HG03064 (cell line): Measurements from ENCODE around the gene THADA.
"Not testable (repeated sequence)": the region's sequence is repeated elsewhere in the genome, so short reads cannot be mapped to it uniquely, and the experiment has no call there.

Source experiments
- ATAC-seq: cut with Tn5 transposase; IDR thresholded peaks from one replicate; pipeline ENCODE4 v1.9.1; 2021; ENCODE audit warnings: low read depth; ENCODE audit not compliant: unreplicated experiment

The THADA gene

GRCh38 chr2:43448822-43449110, 147.1 kb downstream of the THADA start:
- ATAC-seq = no peak

DNA sequence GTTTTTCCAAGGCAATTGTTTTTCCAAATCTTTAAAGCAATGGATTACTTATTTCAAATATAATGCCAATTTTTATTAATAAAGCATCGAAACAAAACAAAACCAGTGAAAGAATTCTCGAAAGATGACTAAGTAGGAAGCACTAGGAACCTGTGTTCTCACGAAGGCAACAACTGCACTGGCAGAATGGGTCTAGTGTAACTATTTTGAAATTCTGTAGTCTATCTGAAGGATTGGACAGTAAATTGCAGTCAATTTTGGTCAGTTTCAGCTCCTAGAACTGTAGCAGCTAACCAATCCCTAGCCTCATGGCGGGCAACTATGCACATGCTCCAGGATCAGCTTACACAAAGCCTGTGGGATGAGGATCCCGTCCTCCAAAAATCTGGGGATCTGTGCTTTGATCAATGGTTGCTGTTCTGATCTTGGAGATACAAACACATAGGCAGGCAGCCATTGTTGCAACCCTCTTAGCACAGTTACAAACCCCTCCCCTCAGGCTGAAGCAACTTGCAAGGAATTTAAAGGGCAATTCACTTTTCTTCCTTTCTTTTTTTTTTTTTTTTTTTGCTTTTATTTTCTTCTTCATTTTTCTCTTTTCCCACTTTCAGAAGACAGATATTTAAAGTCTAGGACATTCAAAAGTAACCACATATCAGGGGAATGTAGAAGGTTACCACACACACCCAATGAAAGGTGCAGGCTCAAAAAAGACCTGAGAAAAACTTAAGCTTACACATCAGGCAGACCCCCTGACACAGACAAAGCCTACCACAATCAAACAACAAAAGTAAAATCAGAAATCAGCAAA, 147.6 kb downstream of the THADA start:
- ATAC-seq = no peak

GRCh38 chr2:43446755-43447154, 149.1 kb downstream of the THADA start:
- not testable (repeated sequence) for ATAC-seq

DNA sequence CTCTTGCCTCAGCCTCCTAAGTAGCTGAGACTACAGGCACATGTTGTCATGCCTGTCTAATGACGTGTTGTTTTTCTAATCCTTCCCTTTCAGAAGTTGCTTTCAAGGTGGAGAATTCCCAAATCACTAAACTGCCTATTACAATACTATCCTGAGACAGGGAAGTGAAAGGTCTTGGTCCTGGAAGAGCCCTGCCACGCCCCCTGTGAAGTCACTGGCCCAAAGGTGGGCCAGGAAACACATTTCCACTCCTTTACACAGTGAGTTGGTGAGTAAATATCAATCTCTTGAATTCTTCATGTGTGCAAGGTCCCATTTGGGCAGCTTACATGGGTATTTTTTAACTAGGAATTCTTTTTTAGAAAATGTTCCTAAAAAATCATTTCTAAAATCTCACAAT, 150.1 kb downstream of the THADA start:
- no peak for ATAC-seq

DNA sequence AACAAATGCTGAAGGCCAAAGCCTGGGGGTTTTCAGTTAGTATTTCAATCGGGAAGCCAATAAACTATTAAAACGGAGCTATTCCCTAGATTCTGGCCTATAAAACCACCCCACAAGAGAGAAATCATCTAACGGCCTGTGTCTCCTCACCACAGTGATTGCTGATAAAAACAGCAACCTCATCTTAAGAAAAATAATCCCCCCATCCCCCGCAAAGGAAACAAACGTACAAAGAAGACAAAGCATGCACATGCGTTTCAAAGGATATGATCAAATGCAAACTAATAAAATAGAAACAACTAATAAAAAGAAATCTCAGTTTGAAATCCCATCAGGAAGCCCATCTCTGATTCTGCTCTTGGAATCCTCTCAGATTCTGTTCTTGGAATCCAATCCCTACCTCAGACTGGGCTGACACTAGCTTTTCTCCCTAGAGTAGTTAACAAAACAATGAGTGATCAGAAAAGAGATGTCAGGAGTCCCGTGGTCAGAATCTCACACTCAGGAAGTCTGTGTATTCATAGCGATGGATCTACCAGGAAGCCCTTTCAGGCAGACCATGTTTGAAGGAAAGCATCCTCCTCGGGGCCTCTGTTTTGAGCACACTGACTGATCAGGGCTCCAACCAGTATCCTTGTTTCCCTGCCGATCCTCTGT, 150.7 kb downstream of the THADA start:
- no peak for ATAC-seq

- no peak for ATAC-seq
Measured at GRCh38 chr2:43443282-43443681, 152.6 kb downstream of the THADA start.

DNA sequence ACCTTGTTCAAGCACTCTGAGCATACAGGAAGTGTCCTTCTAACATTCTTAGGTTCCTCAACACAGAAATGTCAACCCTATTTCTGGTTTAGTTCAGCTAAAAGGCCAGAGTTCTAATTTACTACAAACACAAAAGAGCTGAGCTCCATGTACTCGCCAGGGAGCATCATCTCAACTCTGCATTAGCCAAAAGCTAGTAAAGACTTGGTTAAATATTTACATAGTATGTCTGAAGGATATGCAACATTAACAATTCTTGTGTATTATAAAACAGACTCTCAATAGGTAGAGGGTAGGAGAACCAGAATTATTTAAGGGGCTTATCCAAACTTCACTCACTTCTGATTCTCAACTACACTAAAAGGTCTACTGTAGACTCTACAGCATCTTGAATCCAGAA, 154.6 kb downstream of the THADA start:
- no peak for ATAC-seq

GRCh38 chr2:43438858-43439655, 156.8 kb downstream of the THADA start:
- no peak for ATAC-seq

- no peak for ATAC-seq
Measured at GRCh38 chr2:43438342-43438741, 157.5 kb downstream of the THADA start.

- no peak for ATAC-seq
Measured at GRCh38 chr2:43437363-43437762, 158.5 kb downstream of the THADA start.

- ATAC-seq = no peak
Measured at GRCh38 chr2:43436431-43436830, 159.4 kb downstream of the THADA start.

- ATAC-seq = no peak
Measured at GRCh38 chr2:43435746-43436145, 160.1 kb downstream of the THADA start.

GRCh38 chr2:43430489-43430888, 165.3 kb downstream of the THADA start:
- no peak for ATAC-seq

DNA sequence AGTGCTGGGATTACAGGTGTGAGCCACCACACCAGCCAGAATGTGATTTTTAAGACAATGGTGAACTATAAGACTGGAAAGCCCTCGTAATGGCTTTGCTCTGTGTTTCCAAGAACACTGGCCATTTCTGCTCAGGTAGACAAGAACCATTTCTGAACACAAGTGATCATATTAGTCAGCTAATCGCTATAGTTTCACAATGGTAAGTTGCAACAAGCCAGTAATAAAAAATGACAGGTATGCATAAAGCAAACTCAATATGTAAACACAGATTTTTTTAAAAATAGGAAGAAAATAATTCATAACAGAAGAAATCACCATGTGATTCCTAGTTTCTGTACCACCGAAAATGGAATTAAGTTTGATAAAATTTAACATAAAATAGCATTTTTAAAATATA, 166.5 kb downstream of the THADA start:
- no peak for ATAC-seq

- ATAC-seq = no peak
Measured at GRCh38 chr2:43427032-43427424, 168.8 kb downstream of the THADA start.

DNA sequence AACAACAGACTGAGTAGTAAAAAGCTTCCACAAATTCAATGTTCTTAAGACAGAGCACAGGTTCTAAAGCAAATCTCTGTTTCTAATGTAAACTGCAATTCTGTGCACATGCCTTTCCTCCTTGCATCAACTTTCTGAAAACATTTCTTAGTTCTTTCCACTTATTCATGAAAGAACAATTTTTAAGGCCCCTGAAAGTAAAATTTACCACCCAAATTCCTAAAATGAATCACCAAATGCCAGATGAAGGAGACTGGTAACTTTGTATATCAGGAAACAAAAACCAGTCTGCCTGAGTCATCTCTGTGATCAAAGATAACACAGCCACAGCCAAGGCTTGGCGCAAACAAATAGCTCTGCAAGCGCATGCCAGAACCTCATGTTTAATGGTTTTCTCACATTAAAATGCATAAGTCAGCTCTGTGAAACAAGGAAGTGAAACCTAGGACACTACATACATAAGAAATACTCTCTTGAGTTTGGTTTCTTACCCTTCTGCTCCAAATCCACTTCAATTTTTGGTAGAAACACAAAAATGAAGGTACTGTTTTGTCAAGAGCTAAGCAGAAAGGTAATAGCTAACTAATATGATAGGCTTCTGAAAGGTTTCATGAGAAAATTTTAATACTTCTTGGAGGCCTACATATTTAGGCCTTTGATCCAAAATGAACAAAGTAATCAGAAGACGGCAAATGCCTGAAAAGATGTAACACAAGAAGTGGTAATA, 169.4 kb downstream of the THADA start:
- peak; percentile 84 for ATAC-seq

DNA sequence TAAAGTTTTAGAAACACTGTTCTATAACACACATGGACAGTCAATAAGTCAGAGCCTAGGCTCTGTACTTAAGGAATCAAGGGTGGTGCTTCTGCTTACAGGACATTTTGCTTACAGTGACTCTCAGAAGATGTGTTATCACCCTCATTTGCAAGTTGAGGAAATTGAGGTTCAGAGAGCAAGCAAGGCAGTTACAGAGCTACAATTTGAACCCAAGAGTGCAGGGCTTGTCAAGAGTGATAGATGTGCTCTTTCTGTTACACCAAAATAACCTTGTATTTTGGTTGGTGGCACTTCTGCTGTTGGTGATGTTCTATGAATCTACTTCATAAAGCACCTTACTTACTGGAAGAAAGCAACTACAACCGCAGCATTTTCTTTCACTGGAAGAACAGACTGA, 170.2 kb downstream of the THADA start:
- ATAC-seq = no peak

- ATAC-seq = no peak
Measured at GRCh38 chr2:43424262-43425207, 171.3 kb downstream of the THADA start.

DNA sequence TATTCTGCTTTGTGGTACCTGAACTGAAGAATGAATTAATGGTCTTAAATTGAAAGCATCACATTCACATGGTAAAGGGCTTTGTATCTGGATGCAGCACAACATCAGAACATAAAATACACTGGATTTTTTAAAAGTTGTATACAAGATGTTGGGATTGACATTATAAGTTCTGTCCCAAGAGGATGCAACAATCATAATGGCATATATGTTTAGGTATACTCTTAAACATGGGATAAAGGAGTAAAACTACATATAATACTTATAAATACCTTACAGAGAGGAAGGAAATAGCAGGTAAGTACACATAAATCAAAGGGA, 171.9 kb downstream of the THADA start:
- ATAC-seq = no peak

DNA sequence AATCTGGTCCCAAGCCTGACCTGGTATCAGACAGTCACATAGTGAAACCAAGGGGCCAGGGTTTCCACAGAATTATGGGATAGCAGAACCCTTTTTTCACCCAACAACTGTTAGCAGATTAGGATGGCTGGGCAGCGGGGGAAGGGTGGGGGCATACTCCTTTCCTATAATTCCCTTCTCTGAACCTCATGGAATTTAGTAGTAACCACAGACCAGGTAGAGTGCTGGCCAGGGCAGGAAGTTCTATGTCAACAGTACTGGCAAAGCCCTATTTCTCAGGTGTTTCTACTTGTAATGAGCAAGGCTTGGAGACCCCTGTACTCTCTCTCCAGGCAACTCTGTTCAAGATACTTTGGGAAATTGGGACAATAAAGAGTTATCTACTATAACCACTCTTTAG, 174.6 kb downstream of the THADA start:
- no peak for ATAC-seq
